HepG2 (cell line): Measurements from ENCODE around the gene ATRAID. TPM values are rescaled to one million over a fixed set of nuclear protein-coding genes. Genes with fewer than 3 reads are reported as not detected.

ENCODE experiments used
- ELF1 ChIP-seq: sonication (generic); formaldehyde crosslinking; IDR thresholded peaks from 2 replicates; pipeline ENCODE4 v1.4.0; 2020; ENCODE audit warnings: missing genetic modification reagents
- KAT2B ChIP-seq: fragments of 150-350 bp; IDR thresholded peaks from 2 replicates; pipeline ENCODE4 v1.6.1; 2014; ENCODE audit warnings: low read depth, low read length, borderline replicate concordance
- MATR3 ChIP-seq: sonication (generic); formaldehyde crosslinking; IDR thresholded peaks from 2 replicates; pipeline ENCODE4 v1.4.0; 2020; ENCODE audit warnings: missing genetic modification reagents
- MEF2D ChIP-seq: sonication (generic); formaldehyde crosslinking; IDR thresholded peaks from 2 replicates; pipeline ENCODE4 v1.5.1; 2020; ENCODE audit warnings: mild to moderate bottlenecking, missing genetic modification reagents
- MTA3 ChIP-seq: sonication (generic); formaldehyde crosslinking; IDR thresholded peaks from 2 replicates; pipeline ENCODE4 v1.4.0; 2020; ENCODE audit warnings: missing genetic modification reagents
- MTF2 ChIP-seq: sonication (generic); formaldehyde crosslinking; IDR thresholded peaks from 2 replicates; pipeline ENCODE4 v1.5.0; 2020; ENCODE audit warnings: missing genetic modification reagents, borderline replicate concordance
- RBM22 ChIP-seq: fragments of 200-400 bp; formaldehyde crosslinking; optimal IDR thresholded peaks from 2 replicates; pipeline ENCODE3; 2017; ENCODE audit warnings: mild to moderate bottlenecking, low read length, moderate library complexity
- TCF7L2 ChIP-seq: IDR thresholded peaks from 2 replicates; pipeline ENCODE4 v1.6.1; 2011; ENCODE audit warnings: mild to moderate bottlenecking, low read depth, low read length, moderate library complexity
- THYN1 ChIP-seq: sonication (generic); formaldehyde crosslinking; IDR thresholded peaks from 2 replicates; pipeline ENCODE4 v1.8.1; 2023; ENCODE audit warnings: low read depth, mild to moderate bottlenecking, moderate library complexity, missing genetic modification reagents, borderline replicate concordance
- XBP1 ChIP-seq: sonication (generic); formaldehyde crosslinking; IDR thresholded peaks from 2 replicates; pipeline ENCODE4 v1.5.0; 2020; ENCODE audit warnings: missing genetic modification reagents
- XRCC5 ChIP-seq: fragments of 200-400 bp; formaldehyde crosslinking; optimal IDR thresholded peaks from 2 replicates; pipeline ENCODE3; 2017; ENCODE audit warnings: mild to moderate bottlenecking, low read length
- ZBTB3 ChIP-seq: sonication (generic); formaldehyde crosslinking; IDR thresholded peaks from 2 replicates; pipeline ENCODE4 v1.4.0; 2020; ENCODE audit warnings: low read depth, mild to moderate bottlenecking, moderate library complexity, missing genetic modification reagents, borderline replicate concordance
- ZNF260 ChIP-seq: sonication (generic); formaldehyde crosslinking; IDR thresholded peaks from 2 replicates; pipeline ENCODE4 v1.4.0; 2020; ENCODE audit warnings: missing genetic modification reagents, low read depth, mild to moderate bottlenecking, borderline replicate concordance
- polyA plus RNA-seq, 8 experiments: library from polyadenylated mRNA; depleted of rRNA in 3 of 8; stranded (reverse) in 7 of 8; unstranded in 1 of 8; fragments of >200 nt; fragmentation: Illumina TruSeq in 4 of 8; extraction: Trizol in 4 of 8; gene quantifications; 2 replicates each; pipeline versions ENCODE4 v1.2.1 to v1.2.3, GENCODE V29; 2011 to 2016; ENCODE audit warnings: low read depth in 4 of 8, missing spikeins in 1 of 8, mixed read lengths in 1 of 8; ENCODE audit not compliant: insufficient read depth in 1 of 8
- total RNA-seq, 5 experiments: library from RNA; depleted of rRNA; stranded (reverse); fragments of >200 nt; fragmentation: Illumina TruSeq; extraction: Trizol; gene quantifications; 2 replicates each; pipeline ENCODE4 v1.2.3, GENCODE V29; 2016; ENCODE audit warnings: low read depth in 1 of 5
- TF ChIP-seq, protein P1 (sequence below): sonication (generic); formaldehyde crosslinking; IDR thresholded peaks from 2 replicates; pipeline ENCODE4 v1.8.1; 2023; ENCODE audit warnings: mild to moderate bottlenecking, moderate library complexity, missing genetic modification reagents
- TF ChIP-seq, protein P2 (sequence below): sonication (generic); formaldehyde crosslinking; IDR thresholded peaks from 2 replicates; pipeline ENCODE4 v1.4.0; 2020; ENCODE audit warnings: mild to moderate bottlenecking, missing genetic modification reagents
- TF ChIP-seq, protein P3 (sequence below): sonication (generic); IDR thresholded peaks from 2 replicates; pipeline ENCODE4 v1.6.1; 2016; ENCODE audit warnings: low read depth, borderline replicate concordance
- TF ChIP-seq, protein P4 (sequence below): sonication (generic); formaldehyde crosslinking; IDR thresholded peaks from 2 replicates; pipeline ENCODE4 v1.4.0; 2020; ENCODE audit warnings: mild to moderate bottlenecking, missing genetic modification reagents
- TF ChIP-seq, protein P5 (sequence below): sonication (generic); formaldehyde crosslinking; IDR thresholded peaks from 2 replicates; pipeline ENCODE4 v1.4.0; 2020; ENCODE audit warnings: mild to moderate bottlenecking, missing genetic modification reagents

The ATRAID gene
- total and polyA plus RNA-seq, 2 of the 13 experiments (the other 11 are each of a cell fraction or from before 2014, with no cell fraction given) = 207 to 382 TPM

DNA sequence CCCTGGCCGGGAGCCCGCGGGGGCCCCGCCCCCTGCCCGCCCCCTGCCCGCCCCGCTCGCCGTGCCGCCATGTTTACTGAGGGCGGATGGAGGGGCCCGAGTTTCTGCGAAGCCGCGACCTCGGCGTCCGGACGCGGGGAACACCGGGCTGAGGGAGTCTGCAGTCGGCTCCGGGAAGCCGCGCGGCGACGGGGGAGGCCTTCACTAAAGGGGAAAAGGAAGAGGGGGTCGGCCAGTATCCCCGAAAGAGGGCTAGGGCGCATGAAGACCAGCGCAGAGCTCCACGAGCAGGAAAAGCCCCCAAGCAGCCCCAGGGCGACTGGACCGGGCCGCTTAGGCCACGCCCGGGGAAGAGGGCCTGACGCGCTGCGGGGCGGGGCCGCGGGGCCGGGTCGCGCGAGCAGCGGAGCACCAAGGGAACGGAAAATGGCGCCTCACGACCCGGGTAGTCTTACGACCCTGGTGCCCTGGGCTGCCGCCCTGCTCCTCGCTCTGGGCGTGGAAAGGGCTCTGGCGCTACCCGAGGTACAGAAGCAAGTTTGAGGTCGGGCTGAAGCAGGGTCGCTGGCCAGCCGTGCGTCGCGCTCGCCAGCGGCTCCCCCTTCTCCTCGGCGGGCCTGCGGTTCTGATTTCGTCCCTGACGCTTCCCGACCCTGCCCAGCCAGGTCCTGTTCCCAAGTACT is at the start of gene ATRAID, which contains the start of gene SLC5A6 (continued):
- TF ChIP-seq, protein P1, sequence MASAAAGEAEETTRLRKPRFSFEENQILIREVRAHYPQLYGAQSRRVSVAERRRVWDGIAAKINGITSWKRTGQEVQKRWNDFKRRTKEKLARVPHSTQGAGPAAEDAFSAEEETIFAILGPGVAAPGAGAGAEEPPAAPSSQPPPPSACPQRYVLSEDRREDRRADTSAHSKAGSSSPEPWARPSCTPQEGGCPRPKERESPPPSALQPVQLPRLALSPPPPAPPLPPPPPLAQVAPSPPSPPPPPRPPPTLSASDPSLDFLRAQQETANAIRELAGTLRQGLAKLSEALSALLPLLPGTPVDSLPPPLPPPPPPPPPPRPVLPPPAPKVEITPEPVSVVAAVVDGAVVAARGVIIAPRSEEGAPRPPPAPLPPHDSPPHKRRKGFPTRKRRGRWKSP = peak; percentile 63
- TF ChIP-seq, protein P2, sequence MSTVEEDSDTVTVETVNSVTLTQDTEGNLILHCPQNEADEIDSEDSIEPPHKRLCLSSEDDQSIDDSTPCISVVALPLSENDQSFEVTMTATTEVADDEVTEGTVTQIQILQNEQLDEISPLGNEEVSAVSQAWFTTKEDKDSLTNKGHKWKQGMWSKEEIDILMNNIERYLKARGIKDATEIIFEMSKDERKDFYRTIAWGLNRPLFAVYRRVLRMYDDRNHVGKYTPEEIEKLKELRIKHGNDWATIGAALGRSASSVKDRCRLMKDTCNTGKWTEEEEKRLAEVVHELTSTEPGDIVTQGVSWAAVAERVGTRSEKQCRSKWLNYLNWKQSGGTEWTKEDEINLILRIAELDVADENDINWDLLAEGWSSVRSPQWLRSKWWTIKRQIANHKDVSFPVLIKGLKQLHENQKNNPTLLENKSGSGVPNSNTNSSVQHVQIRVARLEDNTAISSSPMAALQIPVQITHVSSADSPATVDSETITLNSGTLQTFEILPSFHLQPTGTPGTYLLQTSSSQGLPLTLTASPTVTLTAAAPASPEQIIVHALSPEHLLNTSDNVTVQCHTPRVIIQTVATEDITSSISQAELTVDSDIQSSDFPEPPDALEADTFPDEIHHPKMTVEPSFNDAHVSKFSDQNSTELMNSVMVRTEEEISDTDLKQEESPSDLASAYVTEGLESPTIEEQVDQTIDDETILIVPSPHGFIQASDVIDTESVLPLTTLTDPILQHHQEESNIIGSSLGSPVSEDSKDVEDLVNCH (CRISPR knock-in tag) = no peak
- TF ChIP-seq THYN1 (CRISPR knock-in tag) (no peak), MEF2D (0 out of 2 replicates have a peak, but pooled peaks have one; percentile 38), ZNF260 (CRISPR knock-in tag) (no peak), XRCC5 (peak; percentile 93), TCF7L2 (no peak), ELF1 (CRISPR knock-in tag) (peak; percentile 85), MTA3 (no peak), RBM22 (no peak), MATR3 (CRISPR knock-in tag) (no peak), ZBTB3 (CRISPR knock-in tag) (0 out of 2 replicates have a peak, but pooled peaks have one; percentile 47), XBP1 (CRISPR knock-in tag) (no peak), KAT2B (no peak), MTF2 (no peak)
- TF ChIP-seq, protein P3, sequence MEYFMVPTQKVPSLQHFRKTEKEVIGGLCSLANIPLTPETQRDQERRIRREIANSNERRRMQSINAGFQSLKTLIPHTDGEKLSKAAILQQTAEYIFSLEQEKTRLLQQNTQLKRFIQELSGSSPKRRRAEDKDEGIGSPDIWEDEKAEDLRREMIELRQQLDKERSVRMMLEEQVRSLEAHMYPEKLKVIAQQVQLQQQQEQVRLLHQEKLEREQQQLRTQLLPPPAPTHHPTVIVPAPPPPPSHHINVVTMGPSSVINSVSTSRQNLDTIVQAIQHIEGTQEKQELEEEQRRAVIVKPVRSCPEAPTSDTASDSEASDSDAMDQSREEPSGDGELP = no peak
- TF ChIP-seq, protein P4, sequence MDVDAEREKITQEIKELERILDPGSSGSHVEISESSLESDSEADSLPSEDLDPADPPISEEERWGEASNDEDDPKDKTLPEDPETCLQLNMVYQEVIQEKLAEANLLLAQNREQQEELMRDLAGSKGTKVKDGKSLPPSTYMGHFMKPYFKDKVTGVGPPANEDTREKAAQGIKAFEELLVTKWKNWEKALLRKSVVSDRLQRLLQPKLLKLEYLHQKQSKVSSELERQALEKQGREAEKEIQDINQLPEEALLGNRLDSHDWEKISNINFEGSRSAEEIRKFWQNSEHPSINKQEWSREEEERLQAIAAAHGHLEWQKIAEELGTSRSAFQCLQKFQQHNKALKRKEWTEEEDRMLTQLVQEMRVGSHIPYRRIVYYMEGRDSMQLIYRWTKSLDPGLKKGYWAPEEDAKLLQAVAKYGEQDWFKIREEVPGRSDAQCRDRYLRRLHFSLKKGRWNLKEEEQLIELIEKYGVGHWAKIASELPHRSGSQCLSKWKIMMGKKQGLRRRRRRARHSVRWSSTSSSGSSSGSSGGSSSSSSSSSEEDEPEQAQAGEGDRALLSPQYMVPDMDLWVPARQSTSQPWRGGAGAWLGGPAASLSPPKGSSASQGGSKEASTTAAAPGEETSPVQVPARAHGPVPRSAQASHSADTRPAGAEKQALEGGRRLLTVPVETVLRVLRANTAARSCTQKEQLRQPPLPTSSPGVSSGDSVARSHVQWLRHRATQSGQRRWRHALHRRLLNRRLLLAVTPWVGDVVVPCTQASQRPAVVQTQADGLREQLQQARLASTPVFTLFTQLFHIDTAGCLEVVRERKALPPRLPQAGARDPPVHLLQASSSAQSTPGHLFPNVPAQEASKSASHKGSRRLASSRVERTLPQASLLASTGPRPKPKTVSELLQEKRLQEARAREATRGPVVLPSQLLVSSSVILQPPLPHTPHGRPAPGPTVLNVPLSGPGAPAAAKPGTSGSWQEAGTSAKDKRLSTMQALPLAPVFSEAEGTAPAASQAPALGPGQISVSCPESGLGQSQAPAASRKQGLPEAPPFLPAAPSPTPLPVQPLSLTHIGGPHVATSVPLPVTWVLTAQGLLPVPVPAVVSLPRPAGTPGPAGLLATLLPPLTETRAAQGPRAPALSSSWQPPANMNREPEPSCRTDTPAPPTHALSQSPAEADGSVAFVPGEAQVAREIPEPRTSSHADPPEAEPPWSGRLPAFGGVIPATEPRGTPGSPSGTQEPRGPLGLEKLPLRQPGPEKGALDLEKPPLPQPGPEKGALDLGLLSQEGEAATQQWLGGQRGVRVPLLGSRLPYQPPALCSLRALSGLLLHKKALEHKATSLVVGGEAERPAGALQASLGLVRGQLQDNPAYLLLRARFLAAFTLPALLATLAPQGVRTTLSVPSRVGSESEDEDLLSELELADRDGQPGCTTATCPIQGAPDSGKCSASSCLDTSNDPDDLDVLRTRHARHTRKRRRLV (CRISPR knock-in tag) = 0 out of 2 replicates have a peak, but pooled peaks have one; percentile 34
- TF ChIP-seq, protein P5, sequence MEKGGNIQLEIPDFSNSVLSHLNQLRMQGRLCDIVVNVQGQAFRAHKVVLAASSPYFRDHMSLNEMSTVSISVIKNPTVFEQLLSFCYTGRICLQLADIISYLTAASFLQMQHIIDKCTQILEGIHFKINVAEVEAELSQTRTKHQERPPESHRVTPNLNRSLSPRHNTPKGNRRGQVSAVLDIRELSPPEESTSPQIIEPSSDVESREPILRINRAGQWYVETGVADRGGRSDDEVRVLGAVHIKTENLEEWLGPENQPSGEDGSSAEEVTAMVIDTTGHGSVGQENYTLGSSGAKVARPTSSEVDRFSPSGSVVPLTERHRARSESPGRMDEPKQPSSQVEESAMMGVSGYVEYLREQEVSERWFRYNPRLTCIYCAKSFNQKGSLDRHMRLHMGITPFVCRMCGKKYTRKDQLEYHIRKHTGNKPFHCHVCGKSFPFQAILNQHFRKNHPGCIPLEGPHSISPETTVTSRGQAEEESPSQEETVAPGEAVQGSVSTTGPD (CRISPR knock-in tag) = no peak
